ENCODE measurements around the gene MAN2A1.

GRCh38 chr5:109644829-109645228, 44.9 kb upstream of the MAN2A1 start:
- TF ChIP-seq SP2 (tag by site-specific recombination; IDR thresholded peaks at IDR 0.05) (no peak), ZFHX2 (tag by site-specific recombination; conservative IDR thresholded peaks at IDR 0.05) (no peak), TCF7L2 (IDR thresholded peaks at IDR 0.05; ENCODE audit: borderline replicate concordance, low read depth, low read length) (no peak)
